ENCODE data around the gene GPR17.

GPR17 gene

DNA sequence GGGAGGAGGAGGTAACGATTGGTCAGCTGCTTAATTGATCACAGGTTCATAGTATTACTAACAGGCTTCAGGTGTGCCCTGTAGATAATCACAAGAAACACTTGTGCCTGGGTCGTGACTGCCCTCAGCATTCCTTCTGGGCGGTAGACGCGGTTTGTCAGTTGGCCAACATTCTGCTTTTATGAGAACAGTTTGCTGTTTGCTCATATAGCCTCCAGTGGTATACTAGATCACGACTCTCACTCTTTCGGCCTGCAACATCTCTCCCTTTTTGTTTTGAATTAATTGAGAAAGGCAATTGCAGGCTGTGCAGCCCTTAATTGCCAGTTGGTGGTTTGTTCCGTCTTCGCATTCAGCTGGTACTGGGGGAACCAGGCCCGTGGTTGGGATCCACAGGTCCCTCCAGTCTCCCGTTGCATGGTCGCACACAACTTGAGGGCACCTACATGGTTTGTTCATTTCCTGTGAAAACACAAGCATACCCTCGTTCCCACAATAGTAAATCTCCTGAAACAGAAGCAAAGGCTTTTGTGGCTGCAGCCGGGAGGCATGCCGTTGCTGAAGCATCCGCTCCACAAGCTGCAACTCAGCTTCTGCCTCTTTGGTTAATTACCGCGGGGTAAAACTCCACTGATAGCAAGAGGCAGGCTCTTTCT lies 30.3 kb upstream of the GPR17 start:
- DNase-seq, result no peak

DNA sequence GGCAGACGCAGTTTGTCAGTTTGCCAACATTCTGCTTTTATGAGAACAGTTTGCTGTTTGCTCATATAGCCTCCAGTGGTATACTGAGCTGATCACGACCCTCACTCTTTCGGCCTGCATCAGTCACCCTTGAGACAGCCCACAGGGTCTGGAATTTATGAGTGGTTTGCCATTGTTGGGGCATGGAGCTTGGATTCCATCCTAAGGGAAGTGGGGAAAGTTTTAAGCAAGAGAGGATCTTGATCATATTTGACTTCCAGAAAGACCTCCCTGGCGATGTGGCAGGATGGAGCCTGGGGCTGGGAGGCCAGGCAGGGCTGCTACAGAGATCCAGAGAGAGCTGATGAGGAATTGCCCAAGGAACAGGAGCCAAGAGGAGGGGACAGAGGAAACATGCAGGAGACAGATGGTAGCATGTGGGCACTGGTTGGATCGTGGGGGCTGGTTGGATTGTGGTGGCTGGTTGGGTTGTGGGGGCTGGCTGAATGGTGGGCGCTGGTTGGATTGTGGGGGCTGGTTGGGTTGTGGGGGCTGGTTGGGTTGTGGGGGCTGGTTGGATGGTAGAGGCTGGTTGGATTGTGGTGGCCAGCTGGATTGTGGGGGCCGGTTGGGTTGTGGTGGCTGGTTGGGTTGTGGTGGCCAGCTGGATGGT lies 27.3 kb upstream of the GPR17 start:
- DNase-seq, result no peak

DNA sequence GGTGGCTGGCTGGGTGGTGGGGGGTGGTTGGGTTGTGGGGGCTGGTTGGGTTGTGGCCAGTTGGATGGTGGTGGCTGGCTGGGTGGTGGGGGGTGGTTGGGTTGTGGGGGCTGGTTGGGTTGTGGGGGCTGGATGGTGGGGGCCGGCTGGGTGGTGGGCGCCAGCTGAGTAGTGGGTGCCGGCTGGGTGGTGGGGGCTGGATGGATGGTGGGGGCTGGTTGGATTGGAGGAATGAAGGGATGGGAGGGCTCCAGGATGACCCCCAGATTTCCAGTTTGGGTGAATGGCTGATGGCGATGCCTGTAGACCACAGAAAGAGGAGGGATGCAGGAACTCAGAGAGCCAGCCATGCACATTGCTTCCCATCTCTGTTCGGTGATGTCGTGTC lies 26.8 kb upstream of the GPR17 start:
- DNase-seq, result no peak

DNA sequence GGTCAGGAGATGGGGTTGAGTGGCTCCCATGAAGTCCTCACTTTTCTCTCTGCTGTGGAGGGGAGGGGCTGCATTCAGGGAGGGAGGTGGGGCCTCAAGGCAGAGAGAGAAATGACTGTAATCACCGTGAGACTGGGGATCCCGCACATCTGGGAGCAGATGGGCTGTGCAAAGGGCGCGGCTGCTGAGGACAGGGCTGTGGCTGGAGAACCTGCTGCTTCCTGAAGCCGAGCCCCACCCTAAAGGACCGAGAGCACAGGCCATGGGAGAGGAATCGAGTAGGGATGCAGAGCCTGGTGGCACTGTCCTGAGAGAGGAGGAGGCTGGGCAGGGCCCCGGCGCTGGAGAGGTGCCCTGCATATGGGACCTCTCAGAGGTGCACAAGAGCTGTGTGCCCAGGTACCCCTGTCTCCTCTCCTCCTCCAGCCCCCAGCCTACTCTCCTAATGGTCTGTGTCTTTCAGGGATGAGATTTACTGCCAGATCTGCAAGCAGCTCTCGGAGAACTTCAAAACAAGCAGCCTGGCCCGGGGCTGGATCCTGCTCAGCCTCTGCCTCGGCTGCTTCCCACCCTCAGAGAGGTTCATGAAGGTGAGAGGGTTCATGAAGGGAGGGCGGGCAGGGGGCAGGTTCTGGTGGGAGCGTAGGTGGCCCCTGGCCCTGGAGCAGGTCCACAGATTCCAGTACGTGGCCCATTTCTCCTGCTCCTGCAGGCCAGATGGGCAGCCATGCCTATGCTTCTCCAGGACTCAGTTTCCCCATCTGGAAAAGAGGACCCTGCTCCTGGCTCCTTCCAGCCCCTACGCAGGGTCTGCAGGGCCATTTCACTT lies 25.9 kb upstream of the GPR17 start:
- no peak for DNase-seq

DNA sequence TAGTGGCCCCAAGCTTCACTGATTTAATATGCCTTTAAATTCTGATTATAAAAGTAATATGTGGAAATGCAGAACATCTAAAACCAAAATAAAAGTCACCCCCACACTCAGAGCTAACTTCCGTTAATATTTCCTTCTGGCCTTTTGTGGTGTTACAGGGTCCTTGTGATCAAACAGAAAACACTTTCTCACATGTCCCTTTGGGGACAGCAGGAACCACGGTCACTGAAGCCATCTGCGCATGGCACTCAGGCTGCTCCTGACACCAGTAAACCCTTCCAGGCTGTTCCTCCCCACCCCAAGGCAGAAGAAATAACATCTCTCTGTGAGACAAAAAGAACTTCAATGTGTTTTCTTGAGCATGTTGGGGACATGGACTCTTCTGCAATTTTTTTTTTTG lies 25.1 kb upstream of the GPR17 start:
- no peak for DNase-seq

DNA sequence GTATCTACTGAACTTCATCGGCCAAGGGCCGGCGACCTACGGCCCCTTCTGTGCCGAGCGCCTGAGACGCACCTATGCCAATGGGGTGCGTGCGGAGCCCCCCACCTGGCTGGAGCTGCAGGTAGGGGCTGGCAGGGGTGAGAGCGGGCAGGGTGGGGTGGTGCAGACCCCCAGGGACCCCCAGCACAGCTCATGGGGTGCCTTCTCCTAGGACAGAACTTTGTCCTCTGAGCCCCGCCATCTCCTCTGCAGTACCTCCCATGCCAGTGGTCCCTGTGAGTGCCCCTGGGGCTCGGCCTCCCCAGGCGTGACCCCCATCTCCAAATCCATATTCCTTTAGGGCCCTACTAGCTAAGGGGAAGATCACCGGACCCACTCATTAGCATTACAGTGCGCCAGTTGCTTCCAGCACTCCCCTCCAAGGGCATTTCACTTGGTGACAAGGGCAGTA lies 23.9 kb upstream of the GPR17 start:
- DNase-seq, result no peak

DNA sequence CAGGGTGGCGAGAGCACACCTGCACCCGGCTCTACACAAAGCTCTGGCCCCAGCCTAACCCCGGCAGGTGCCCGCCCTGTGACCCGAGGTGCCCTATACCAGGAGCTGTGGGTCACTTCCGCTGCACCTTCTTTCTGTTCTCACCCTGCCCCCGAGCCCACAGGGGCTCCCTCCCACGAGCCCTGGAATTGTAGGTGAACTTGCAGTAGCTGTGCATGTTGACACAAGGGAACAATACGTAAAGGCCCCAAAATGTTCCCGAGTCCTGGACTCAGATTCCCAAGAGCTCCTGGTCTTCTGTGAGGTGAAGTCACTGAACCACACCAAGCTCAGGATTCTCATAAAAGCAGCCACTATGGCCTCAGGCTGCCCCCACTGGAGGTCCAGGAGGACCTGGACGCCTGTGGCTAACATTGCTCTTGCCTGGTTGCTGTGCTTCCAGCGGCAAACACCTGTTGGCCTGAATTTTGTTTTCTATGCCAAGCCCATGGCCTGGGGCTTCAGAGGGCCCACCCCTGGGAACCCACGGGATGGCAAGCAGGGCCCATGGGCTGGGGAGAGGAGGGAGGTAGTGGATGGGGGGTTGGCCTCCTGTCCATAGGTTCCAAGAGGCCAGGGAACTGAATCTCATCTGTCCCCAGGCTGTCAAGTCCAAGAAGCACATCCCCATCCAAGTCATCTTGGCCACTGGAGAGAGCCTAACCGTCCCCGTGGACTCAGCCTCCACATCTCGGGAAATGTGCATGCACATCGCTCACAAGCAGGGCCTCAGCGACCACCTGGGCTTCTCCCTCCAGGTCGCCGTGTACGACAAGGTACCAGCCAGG lies 23.2 kb upstream of the GPR17 start:
- no peak for DNase-seq

DNA sequence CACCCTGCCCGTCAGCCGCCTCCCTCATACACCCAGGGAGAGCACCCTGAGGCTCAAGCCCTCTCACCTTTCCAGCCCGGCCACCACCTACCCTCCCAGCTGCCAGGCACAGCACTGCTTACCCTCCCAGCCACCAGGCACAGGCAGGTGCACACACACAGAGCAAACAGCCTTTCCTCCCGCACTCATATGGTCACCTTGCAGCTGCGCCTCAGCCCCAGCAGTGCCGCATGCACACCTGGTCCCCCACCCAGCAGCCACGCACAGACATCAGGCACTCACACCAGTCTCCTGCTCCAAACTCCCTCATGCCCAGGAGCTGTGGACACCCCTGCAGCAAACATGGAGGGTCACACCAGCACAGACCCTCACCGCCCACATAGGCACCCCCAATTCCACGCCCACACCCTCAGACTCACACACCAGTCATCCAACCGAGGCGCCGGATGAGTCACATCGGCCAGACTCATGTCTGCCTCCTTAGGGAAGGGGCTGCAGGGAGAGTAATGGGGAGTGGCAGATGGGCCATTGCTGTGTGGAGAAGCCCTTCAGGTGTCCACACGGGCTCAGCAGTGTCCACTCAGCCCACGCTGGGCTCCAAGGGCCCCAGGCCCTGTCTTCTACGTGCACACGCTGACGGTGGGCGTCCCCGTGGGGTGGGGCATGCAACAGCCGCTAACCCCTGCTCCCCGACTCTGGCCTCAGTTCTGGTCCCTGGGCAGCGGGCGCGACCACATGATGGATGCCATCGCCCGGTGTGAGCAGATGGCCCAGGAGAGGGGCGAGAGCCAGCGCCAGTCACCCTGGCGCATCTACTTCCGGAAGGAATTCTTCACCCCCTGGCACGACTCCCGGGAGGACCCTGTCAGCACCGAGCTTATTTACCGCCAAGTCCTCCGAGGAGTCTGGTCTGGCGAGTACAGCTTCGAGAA lies 22.3 kb upstream of the GPR17 start:
- DNase-seq, result no peak

DNA sequence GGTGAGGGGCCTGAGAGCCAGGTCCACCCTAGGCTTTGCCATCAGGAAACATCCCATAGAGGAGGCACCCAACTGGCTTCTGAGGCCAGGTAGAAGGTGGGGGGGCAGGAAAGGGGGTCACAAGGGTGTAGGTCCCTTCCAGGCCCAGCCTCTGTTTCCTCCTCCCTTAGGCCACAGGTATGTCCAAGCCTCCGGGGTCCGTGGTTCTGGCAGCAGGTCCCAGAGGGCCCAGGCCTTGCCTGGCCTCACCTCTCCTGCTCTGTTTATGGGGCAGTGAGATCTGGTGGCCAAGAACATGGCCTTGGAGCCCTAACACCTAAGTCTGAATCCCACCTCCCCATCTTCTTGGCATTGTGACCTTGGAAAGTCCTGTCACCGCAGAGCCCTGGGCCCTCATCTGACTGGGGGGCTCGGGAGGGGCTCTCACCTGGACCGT lies 21.6 kb upstream of the GPR17 start:
- DNase-seq, result no peak

DNA sequence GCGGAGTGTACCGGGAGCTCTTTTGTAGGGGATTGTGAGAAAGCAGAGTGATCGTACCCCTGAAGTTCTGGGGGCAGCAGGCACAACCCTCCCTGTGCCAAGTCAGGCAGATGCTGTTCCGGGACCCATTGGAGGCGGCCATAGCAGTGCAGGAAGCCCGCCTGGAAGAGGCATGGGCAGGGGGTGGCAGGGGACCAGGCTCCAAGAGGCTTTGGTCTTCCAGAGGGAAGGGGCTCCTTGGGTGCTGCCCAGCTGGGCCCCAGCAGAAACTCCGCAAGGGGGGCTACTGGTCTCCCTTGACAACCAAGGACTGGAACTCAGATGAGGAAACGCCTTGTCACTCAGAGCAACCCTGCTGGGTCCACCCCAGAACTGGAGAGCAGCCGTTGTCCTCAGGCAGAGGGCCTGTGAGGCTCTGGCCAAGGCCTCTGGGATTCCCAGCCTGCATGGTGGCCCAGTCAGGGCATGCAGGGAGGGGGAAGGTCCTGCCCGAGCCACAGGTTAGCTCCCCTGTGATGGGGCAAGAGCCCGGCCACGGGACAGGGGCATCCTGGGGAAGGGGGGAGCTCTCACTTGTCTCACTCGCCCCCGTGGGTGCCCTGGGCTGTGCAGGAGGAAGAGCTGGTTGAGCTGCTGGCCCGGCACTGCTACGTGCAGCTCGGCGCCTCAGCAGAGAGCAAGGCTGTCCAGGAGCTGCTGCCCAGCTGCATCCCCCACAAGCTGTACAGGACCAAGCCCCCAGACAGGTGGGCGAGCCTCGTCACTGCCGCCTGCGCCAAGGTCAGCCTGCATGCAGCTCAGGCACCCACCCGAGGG lies 21.0 kb upstream of the GPR17 start:
- no peak for DNase-seq

DNA sequence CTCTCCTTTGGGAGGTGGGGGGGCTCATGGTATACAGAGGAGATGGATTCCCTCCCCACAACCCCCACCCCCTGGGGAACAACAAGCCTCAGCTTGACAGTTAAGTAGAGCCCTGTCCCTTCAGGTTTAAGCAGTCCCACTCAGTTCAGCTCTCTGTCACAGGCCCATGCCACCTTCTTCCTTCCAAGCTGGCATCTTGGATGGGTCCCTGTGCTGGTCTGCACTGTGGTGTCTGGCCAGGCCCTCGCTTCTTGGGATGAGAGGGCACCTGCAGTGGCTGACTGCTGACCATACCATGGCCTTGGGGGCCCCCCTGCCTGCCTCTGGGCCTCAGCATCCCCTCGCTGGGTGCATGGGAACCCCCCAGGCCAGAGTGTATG lies 20.4 kb upstream of the GPR17 start:
- no peak for DNase-seq

DNA sequence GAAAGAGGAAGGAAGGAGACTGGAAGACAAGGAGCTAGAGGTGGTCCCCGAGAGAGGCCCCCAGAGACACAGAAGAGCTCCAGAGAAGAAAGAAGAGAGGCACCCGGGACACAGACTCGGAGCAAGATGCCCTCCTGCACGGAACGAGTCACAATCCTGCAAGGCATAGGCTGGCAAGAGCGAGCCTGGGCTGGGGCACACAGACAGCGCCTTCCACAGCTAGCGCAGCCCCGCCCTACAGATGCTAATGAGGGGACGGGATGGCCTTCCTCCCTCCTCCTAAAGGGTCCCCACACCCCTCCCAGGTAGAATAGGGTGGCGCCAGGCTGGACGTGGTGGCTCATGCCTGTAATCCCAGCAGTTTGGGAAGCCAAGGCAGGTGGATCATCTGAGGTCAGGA lies 19.8 kb upstream of the GPR17 start:
- DNase-seq, result no peak

DNA sequence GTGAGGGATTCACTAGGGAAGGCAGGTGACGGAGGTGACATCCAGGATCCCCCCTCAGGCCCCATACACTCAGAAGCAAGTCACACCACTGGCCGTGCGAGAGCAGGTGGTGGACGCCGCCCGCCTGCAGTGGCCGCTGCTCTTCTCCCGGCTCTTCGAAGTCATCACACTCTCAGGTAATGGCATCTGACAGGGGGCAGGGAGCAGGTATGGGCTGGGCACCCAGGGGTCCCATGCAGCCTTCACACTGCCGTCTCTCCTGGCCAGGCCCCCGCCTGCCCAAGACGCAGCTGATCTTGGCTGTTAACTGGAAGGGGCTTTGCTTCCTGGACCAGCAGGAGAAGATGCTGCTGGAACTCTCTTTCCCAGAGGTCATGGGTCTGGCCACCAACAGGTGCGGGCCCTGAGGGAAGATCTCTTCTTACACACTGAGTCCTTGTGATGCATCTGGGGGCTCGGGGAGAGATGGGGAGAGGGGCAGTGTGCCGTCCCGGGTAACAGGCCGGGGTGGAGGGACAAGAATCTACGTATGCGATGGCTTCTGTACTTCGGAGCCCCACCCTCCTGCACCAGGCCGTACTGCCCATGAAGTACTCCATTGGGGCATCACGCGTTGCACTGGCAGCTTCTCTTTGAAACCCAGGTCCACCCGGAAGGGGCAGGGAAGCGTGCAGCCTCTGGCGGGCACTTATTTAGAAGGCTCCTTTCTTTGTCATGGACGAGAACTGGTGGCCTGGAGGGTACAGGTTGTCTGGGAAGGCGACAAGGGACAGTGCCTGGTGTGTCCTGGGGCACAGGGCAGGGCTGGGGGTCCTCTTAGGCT lies 18.8 kb upstream of the GPR17 start:
- DNase-seq, result no peak

DNA sequence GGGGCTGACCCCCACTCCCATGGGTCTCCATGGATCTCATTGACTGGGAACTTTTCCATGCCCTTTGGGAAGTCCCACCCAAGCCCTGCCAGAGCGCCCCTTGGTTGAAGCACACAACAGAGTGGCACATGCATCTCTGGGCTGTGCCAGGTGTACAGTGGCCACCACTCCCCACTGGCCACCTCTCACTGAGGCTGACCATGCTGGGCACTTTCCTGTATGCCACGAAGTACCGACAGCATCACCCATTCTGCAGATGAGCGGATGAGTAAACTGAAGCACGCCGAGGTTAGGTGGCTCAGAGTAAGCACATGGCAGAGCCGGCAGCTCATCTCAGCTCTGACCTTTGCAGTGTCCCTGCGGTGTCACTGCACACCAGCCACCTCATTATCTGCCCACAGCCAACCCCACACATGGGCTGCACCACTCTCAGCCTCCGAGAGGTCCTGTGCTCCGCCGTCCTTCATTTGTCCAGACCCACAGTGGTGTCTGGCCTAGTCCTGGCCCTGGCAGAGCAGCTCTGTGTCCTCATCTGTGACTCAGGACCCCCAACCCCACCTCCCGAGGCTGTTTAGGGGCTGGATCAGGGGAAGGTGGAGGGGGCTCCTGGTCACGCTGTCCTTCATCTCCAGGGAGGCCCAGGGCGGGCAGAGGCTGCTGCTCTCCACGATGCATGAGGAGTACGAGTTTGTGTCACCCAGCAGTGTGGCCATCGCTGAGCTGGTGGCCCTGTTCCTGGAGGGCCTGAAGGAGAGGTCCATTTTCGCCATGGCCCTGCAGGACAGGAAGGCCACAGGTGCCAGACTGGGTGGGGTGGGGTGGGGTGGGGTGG lies 18.0 kb upstream of the GPR17 start:
- DNase-seq, result no peak

DNA sequence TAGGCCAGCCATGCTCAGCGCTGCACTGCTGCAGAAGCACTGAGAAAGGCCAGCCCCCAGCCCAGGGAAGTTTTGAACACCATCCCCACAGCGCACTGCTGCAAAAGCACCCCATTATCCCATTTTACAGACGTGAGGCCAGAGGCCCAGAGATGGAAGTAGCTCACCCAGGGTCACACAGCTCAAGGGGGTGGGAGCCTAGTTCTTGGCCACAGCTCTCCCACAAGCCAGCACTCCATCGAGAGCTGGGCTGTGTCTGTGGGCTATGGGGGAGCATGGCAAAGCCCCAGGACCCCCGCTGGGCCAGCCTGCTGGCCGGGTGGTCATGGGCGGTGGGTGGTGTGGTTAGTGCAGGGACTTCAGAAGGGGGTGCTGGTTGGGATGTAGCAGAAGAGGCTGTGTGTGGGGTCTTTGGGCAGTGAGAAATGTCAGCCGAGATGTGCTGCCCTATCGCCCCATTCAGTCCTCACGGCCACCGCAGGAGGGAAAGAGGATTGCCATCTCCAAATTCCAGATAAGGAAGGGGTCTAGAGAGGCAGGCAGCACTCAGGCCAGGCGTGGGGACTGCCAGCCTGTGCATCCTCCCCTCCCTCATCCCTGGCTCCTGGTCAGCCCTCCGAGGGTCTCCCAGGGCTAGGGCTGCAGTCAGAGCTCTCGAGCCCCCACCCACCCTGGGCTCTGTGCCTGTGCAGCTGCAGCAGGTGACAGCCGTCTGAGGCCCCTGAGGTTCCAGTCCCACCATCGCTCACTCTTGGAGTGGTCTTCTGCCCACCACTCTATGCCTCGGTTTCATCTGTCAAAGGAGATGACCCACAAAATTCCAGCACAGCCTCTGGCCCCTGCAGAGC lies 17.0 kb upstream of the GPR17 start:
- no peak for DNase-seq

DNA sequence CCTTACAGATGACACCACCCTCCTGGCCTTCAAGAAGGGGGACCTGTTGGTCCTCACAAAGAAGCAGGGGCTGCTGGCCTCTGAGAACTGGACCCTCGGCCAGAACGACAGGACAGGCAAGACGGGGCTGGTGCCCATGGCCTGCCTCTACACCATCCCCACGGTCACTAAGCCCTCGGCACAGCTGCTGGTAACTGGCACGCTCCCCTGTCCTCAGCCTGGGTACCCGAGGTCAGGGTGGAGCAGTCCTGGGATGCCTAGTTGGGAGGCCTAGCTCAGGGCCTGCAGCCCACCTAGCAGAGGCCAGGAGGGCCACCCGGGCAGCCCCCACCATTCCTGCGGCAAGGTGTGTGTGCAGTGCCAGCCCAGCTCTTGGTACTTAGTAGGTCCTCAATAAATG lies 16.3 kb upstream of the GPR17 start:
- DNase-seq, result no peak

DNA sequence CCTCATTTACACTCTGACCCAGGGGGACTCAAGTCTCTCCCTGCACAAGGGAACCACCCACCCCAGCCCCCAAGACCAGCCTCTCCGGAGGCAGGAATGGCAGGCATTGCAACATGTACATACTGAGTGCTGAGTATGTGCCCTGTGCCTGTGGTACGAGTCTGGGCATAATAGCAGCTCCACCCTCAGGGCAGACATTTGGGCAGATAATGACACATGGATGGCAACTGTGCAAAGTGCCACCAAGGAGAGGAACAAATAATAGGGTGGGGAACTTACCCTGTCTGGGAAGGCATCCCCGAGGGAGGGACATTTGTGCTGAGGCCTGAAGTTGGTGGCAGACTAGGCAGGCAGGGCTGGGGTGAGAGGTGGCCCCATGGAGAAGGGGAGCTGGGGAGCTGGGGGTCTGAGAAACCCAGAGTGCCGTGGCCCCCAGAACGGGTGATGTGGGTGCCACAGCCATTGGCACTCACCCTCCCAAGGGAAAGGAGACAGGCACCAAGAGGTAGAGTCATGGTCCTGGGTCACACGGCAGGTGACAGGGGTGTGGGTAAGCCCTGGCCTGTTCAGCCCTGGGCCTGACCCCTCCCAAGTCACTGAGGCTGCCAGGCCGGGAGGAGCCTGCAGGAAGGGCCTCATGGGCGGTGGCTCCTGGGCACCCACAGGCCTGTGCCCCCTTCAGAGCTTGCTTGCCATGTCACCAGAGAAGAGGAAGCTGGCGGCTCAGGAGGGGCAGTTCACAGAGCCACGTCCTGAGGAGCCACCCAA lies 15.7 kb upstream of the GPR17 start:
- DNase-seq, result no peak
